GM06990 (cell line): Measurements from ENCODE around the gene NLE1.

Source experiments
- DNase-seq: peaks from one replicate; pipeline ENCODE4 v3.0.0-alpha.2; 2011; ENCODE audit not compliant: insufficient read length; ENCODE audit errors: extremely low read depth
- H3K27me3 ChIP-seq: replicated peaks from 2 replicates; pipeline ENCODE4 v1.6.0; 2011; ENCODE audit warnings: low read length; ENCODE audit not compliant: control insufficient read depth, insufficient read depth
- H3K36me3 ChIP-seq: 2 replicates; pipeline ENCODE4 v1.5.1; 2011; ENCODE audit warnings: low read length; ENCODE audit not compliant: control insufficient read depth, insufficient read depth
- H3K4me3 ChIP-seq: replicated peaks from 2 replicates; pipeline ENCODE4 v1.5.1; 2011; ENCODE audit warnings: low read depth, mild to moderate bottlenecking, control low read depth, low read length
- CTCF ChIP-seq: IDR thresholded peaks from 2 replicates; pipeline ENCODE4 v1.5.1; 2011; ENCODE audit warnings: low read length, control low read depth, mild to moderate bottlenecking, inconsistent platforms; ENCODE audit not compliant: insufficient read depth, poor library complexity, severe bottlenecking

NLE1 gene

DNA sequence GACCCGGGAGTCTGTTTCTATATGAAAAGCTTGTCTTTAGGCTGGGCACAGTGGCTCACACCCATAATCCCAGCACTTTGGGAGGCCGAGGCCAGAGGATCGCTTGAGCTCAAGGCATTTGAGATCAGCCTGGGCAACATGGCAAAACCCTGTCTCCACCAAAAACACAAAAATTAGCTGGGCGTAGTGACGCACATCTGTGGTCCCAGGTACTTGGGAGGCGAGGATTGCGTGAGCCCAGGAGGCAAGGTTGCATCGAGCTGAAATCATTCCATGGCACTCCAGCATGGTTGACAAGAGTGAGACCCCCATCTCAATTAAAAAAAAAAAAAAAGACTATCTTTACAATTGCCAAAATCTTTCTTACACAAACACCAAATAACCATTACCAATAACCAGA is 55.9 kb downstream of the NLE1 start:
- Histone ChIP-seq H3K27me3 (no peaks in the 10 kb centered on the region), H3K36me3 (no peaks in the 10 kb centered on the region), H3K4me3 (peak overlapping the region; percentile 25; the same call in 1 of the 2 replicates)
- DNase-seq = no peak
- no peak for TF ChIP-seq CTCF

DNA sequence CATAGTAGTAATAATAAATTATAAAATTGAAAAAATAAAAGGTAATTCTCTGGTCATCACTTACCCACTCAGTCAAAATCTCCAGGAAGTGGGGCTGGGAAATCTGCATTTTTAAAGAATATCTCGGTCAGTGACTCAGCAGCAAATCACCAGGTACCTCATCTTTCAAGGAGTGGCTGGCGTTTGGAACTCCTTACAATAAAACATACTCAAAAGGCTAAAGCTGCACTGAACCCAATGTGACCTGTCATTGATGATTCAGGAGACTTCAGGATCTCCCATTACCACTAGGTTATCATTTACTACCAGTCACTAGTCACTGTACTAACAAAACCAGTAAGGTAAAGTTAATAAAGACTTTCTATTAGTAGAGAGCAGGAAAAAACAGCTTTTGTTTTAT is 57.1 kb downstream of the NLE1 start:
- DNase-seq = no peak
- Histone ChIP-seq H3K36me3 (no peaks in the 10 kb centered on the region), H3K4me3 (no peak overlapping the region), H3K27me3 (no peaks in the 10 kb centered on the region)
- TF ChIP-seq CTCF = no peak

DNA sequence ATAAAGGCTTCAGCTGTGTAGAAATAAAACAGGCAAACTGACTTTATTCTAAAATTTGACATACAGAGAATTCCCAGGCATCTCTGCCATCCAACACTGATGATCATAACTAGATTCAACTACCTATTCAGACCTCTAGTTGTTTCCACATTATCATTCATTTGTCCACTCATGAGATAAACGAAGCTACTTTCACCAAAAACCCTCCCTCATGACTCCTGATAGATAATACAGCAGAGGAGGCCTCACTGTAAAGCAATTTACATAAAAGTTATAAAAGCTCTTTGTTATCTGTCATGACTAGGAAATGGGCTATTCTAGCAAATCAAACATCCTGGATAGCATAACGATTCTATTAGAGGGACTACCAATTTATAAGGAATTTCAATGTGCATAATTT is 59.0 kb downstream of the NLE1 start:
- DNase-seq = no peak
- Histone ChIP-seq H3K27me3 (no peaks in the 10 kb centered on the region), H3K36me3 (no peaks in the 10 kb centered on the region), H3K4me3 (no peak overlapping the region; the same call in 1 of the 2 replicates)
- no peak for TF ChIP-seq CTCF

GRCh38 chr17:35082073-35082657 is 59.9 kb downstream of the NLE1 start:
- DNase-seq = peak; percentile 29
- Histone ChIP-seq H3K36me3 (no peaks in the 10 kb centered on the region), H3K4me3 (no peak overlapping the region; the same call in 1 of the 2 replicates), H3K27me3 (no peaks in the 10 kb centered on the region)
- TF ChIP-seq CTCF = no peak

- DNase-seq = no peak
- Histone ChIP-seq H3K36me3 (no peaks in the 10 kb centered on the region), H3K27me3 (no peaks in the 10 kb centered on the region), H3K4me3 (no peak overlapping the region)
- no peak for TF ChIP-seq CTCF
These were observed 60.5 kb downstream of the NLE1 start for GRCh38 chr17:35081638-35082037.

DNA sequence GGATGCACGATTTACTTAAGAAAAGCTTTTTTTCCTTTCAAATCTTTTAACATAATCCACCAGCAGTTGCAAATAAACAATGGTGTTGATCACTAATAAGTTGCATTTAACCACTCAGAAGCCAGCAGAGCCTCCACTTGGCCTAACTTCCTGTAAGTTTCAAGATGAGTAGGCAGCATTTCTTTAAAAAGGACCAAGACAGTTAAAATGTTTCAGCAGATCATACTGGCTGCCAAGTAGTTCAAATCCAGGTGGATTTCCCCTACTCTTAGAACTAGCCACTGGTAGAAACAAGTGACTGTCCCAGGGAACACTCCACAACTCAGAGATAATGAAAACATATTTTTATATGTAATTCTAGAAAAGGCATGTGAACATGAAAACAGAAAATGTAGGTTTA is 61.6 kb downstream of the NLE1 start:
- DNase-seq = peak; percentile 53

More for the DNA sequence above, 61.6 kb downstream of the NLE1 start:
- Histone ChIP-seq H3K36me3 (no peaks in the 10 kb centered on the region), H3K4me3 (no peak overlapping the region), H3K27me3 (no peaks in the 10 kb centered on the region)
- no peak for TF ChIP-seq CTCF
